ENCODE measurements around the gene UGP2.
A peak's percentile ranks its signal among the peaks of the same experiment; 100 is the strongest.

The UGP2 gene

DNA sequence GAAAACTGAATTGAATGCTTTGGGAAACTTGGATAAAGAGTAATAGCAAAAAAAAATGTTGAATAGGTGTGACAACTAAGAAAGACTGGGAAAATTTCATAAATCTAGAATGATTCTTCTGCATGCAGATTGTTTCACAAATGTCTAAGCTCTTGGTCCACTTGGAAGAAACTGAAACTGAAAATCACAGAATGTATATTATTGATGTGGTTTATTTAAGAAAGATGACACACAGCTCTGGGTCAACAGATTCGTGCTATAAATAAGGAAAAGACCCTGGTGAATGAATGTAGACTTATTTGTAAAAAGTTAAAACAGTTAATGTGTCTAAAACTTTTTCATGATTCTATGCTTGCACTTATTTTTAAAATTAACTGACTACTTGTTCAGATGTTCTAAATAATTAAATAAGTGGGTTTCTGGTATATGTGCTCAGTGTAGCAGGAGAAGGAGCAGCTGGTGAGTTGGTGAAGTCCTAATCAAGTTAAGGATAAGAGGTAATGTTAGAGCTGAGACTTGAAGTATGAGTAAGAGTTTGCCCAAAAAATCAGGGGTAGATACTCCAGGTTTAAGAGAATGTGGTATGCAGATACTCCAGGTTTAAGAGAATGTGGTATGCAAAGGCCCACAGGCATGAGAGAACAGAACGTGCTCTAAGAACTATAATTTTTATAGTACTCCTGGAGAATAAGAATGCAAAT lies 24.5 kb downstream of the UGP2 start:
- DNase-seq: no peak

GRCh38 chr2:63870679-63871078 lies 29.0 kb downstream of the UGP2 start:
- no peak for DNase-seq

DNA sequence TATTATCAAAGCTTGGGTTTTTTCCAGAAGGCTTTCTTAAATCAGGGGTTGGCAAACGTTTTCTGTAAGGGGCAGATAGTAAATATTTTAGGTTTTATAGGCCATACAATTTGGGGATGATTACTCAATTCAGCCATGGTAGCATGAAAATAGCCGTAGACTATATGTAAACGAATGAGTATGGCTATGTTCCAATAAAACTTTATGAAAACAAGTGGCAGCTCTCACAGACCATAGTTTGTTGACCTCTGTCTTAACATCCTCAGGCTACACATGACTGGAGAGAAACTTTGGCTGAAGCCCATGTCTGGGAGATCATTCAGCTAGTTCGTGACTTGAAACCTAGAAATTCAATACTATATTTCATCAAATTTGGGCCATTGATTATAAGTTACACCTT lies 30.2 kb downstream of the UGP2 start:
- no peak for DNase-seq

DNA sequence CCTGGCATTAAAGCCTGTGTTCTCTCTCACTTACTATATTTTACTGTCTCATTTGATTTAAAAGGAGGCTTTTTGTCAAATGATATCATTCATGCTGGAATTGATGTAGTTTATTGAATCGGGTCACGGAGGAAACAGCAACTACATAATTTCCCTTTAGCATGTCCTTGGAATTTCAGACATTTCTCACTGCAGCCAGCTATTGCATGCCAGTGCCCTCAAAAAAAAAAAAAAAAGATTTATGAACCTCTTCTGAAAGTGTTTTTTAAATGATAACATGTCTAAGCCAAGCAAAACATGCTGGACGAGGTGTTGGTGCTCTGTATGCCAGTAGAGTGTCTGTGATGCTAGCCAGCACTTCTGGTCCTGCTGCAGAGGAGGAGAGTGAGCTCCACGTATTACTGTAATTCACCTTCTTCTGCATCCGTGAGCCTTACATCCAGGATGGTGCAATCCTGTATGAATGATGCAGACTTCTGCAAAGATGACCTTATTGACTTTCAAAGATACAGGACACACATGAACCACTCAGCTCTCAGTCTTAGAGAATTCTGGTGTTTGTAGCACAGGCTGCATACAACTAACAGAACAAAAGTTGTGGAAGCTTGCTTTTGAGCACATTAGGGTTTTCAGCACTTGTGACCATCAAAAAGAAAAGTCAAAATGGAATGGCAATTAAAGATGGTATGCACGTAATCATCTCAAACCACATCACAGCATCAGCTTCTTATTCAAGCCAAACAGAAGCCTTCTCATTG lies 31.1 kb downstream of the UGP2 start:
- no peak for DNase-seq

- DNase-seq: no peak
These were observed 32.8 kb downstream of the UGP2 start for GRCh38 chr2:63874204-63875130.

GRCh38 chr2:63875131-63875527 lies 33.4 kb downstream of the UGP2 start:
- DNase-seq: no peak

DNA sequence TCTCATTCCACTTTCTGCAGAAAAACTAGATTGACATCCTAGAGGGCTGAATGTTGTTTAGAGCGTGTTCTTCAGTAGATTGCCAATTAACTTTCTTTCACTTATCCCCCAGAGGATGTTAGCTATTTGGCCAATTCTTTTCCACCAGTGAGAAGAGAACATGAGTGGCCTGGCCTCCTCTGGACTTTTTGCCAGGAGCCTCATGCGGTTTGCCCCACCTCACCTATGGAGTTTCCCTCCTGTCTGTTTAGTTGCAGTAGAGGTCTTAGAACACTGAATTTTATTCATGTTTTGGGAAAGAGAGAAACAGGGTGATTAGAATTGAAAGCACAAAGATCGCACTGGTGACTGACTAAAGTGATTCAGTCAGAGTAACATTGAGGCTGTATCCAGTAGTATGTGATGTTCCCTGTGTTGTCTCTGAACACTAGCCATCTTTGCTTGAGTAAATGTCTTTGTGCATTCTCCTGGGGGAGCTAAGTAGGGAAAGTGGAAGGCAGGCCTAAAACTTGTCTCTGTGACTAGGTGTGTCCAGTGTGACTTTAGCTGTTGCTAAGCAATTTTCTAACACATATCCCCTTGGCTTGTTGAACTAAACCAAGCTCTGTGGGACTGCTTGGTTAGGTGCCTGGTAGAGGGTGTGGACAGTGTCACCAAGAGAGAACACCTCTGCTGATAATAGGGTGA lies 34.0 kb downstream of the UGP2 start:
- DNase-seq: no peak

DNA sequence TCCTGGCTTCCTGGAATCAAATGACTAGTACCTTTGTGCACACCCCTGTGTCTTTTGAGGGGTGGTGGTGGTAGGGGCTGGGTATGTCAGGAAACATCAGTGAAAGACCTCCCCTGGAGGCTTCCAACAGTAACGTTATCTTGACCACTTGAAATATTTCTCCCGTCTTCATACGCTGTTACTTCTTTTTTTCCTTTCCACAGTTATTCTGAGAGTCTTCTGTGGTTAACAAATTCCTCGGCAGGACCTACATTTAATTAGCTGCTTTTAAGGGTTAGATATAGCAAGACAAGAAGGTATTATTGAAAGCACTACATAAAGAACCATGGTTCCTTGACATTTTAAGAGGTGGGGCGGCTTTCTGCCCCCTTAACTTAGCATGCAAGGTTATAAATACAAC lies 34.6 kb downstream of the UGP2 start:
- DNase-seq: no peak

DNA sequence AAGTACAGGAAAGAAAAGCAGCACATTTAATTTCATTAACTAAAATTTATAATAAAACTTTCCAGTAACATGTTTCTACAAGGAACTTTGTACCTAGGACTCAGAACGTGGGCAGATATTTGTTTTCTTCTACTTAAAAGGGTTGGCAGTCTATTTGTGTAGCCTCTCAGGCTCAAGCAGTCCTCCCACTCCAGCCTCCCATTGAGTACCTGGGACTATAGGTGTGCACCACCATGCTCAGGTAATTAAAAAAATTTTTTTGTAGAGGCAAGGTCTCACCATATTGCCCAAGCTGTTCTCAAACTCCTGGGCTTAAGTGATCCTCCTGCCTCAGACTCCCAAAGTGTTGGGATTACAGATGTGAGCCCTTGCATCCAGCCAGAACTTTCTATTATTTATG lies 36.8 kb downstream of the UGP2 start:
- no peak for DNase-seq

DNA sequence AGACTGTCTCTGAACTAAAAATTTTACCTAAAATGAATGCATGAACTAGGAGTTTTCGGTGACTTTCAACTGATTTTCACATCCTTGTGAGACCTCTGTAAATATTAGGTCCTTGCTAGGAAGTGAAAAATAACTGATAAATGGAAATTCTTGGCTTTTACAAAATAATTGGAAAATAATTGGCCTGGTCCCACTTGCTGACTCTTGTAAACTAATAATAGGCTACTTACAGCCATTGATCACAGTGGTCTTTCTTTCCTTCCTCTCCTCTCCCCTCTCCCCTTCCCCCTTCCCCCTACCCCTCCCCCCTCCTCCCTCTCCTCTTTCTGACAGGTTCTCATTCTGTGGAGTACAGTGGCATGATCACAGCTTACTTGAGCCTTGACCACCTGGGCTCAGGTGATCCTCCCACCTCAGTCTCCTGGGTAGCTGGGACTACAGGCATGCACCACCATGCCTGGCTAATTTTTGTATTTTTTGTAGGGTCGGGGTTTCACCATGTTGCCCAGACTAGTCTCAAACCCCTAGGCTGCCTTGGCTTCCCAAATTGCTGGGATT lies 38.3 kb downstream of the UGP2 start:
- no peak for DNase-seq

DNA sequence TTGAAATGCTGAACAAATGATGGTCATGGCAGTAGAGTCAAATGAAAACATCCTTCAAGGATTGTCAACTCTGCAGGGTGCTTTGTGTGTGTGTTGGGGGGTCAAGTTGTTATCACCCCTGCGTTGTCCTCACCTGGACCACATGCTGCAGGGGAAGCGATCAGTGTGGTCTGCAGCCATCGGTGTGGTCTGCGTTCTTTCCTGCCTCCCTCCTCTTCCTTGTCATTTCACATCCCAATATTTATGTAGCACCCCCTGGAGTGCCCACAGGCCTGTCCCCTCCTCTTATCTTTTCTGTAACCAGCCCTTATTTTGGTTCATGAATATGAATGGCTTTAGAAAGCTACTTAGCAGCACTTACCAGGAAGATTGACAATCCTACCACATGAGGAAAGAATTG lies 38.9 kb downstream of the UGP2 start:
- DNase-seq: no peak

DNA sequence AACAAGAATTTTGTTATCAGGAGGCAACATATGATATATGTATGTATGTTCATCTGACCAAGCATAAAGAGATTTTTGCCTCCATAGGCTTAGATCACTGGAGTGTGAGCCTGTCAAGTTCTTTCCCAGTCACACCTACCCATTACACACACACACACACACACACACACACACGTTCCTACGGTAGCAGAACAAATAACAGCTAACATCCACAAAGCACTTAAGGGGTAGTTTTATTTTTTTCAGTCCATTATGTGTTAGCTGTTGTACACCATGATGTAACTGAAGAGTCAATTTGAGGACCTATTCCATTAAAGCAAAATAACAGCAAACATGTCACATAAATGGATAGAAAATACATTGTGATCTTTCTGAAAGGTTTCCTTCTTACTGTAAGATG lies 39.5 kb downstream of the UGP2 start:
- DNase-seq: no peak

- DNase-seq: no peak
These were observed 40.9 kb downstream of the UGP2 start for GRCh38 chr2:63882395-63883105.

GRCh38 chr2:63886445-63886844 lies 44.7 kb downstream of the UGP2 start:
- no peak for DNase-seq

DNA sequence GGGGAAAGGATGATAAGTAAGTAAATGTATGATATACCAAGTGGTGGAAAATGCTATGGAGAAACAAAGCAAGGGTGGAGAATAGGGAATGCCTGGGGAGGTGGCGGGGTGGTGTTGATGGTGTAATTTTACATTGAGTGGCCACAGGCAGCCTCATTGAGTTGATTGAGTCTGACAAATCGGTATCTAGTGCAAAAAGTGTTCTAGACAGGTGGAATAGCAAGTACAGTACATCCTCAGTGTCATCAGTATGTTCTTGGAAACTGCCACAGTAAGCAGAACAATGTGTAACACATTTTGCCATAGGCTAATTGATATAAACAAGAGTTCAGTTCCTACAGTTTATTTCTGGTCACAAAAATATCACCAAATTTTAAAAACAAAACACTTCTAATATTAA lies 46.4 kb downstream of the UGP2 start:
- DNase-seq: no peak

DNA sequence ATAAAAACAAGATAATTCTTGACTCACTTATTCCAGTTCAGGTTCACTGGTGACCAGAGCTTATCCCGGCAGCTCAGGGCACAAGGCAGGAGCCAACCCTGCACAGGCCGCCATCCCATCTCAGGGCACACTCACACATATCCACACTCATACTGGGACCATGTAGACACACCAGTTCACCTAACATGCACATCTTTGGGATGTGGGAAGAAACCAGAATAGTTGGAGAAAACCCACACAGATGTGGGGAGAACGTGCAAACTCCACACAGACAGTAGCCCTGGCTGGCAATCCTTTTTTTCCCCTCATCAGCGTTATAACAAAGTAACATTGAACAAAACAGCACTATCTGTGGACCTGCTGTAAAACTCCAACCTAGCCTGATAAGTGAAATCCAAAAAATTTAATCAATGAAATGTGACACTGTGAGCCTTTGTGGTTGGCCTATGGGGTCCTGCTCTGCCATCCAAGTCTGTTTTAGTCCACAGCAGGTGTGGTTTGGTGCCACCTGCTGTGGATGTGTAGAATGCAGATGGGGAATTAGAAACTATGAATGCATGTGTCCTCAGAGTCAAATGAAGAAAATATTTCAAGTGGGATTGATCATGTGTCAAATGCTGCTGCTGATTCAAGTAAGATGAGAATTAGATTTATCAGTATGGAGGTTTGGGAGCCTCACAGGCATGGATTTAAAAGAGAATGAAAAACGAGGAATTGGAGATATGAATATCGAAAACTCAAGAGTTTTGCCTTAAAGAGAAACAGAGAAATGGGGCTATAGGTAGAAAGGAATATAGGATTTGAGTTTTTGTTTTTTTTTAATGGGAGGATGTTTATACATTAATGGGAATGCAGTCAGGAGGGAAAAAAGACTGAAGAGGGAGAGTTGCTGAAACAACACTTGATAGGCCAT lies 47.0 kb downstream of the UGP2 start:
- DNase-seq: peak; percentile 58

DNA sequence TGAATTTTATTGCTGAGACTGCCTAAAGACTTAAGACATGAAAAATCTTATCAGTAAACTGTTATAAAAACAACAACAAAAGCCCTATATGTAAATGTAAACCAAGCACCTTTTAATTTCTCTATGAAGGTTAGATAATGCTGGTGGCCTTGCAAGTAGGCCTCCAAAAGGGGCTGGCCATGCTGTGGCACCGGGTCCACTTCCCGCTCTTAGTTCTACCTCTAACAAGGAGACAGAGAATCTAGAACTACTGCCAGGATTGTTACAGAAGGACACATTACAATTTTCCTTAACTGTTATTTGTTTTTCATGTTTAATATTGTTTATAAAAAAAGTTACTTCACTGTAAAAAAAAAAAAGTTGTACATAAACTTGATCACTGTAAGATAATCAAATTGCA lies 49.0 kb downstream of the UGP2 start:
- no peak for DNase-seq

DNA sequence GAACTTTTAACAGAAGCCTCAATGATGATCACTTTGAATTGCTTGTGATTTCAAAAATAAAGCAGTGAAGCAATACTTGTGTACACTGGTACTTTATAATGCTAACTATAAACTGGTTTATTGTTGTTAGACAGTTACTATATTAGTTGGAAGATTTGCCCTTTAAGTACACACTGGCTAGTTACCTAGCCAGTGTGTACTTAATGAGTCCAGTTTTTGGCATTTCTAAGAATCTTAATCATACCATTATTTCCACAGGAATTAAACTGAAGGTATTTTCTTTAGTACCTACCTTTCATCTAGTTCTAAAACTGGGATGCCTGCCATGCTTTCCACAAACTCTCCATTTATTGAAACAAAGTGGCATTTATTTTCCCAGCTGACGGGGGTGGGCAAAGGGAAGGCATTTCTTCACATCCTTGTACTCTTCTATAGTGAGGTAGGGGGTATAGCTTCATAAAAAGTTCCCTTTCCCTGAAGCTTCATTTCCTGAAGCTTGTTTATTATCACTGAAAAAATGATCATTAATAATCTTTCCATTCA lies 49.9 kb downstream of the UGP2 start:
- no peak for DNase-seq

DNA sequence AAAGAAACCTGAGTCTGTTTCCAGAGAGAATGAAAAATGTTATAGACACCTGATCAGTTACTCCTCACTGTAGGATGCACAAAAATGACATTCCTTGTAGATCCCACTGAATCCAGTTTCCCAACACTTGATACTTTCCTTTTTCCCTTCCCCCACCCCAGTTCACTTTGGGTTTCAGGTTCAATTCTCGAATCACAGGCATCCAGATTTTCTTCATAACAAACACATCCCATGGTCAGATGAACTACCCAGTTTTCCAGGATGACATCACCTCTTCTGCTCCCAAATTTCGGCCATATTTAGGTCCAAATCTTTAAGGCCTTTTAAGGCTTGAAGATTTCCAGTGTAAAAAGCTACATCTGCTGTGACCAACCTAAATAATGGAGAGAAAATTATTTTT lies 51.5 kb downstream of the UGP2 start:
- no peak for DNase-seq

- no peak for DNase-seq
These were observed 52.5 kb downstream of the UGP2 start for GRCh38 chr2:63894167-63894566.

DNA sequence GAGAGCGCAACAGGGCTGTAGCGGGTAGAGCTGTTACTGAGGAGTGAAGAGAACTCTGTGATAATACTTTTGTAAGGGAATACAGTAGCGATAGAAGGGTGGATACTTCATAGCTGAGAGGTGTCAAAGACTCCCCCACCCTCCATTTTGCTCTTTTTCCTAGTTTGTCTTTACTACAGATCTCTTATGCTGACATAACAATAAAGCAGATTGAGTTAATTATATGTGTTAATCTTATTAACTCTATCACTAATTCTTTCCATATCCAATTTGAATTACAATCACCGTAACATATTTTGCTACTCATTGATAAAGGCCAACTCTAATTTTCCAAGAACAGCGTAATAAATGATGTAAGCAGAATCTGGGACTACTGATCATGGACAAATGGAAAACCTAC lies 57.1 kb downstream of the UGP2 start:
- DNase-seq: no peak
